IMR-90 (cell line): Measurements from ENCODE around the gene HYDIN. TPM values are rescaled to one million over a fixed set of nuclear protein-coding genes. Genes with fewer than 3 reads are reported as not detected.
"Not testable (repeated sequence)": the region's sequence is repeated elsewhere in the genome, so short reads cannot be mapped to it uniquely, and the experiment has no call there.

ENCODE experiments used
- ATAC-seq: fragments of 200-7000 bp; cut with Tn5 transposase; 2 replicates; pipeline ENCODE4 v1.9.1; 2020; ENCODE audit warnings: low read depth, mild to moderate bottlenecking, moderate library complexity
- BruUV-seq: library from RNA; stranded (reverse); fragments of 400-500 nt; replicated peaks from 2 replicates; lab custom pipeline; 2021; lab: Mats Ljungman, UMichigan
- CTCF ChIA-PET: fragments of 300-600 bp; formaldehyde crosslinking; extraction: SDS; loops from one replicate; lab custom pipeline; 2021; ENCODE audit warnings: antibody characterized with exemption; lab: Yijun Ruan, JAX
- POLR2A ChIA-PET: fragments of 300-600 bp; sonication (Branson Sonifier 250); formaldehyde crosslinking; loops from one replicate; lab custom pipeline; 2022; ENCODE audit warnings: antibody characterized with exemption; ENCODE audit not compliant: unreplicated experiment; lab: Charles Lee
- DNase-seq: peaks from one replicate; pipeline ENCODE4 v3.0.0; 2013
- H2AFZ ChIP-seq: replicated peaks from 2 replicates; pipeline ENCODE3; 2013; ENCODE audit warnings: low read length, mild to moderate bottlenecking; ENCODE audit not compliant: poor library complexity
- H2AK5ac ChIP-seq: 2 replicates; pipeline ENCODE4 v1.6.1; 2013; ENCODE audit warnings: low read depth, low read length, inconsistent platforms
- H2AK9ac ChIP-seq: replicated peaks from 2 replicates; pipeline ENCODE3; 2013; ENCODE audit warnings: mild to moderate bottlenecking, low read depth, low read length, moderate library complexity; ENCODE audit not compliant: poor library complexity
- H2BK120ac ChIP-seq: 2 replicates; pipeline ENCODE4 v1.6.1; 2013; ENCODE audit warnings: low read depth, low read length, inconsistent platforms
- H2BK15ac ChIP-seq: 3 replicates; pipeline ENCODE4 v1.6.1; 2013; ENCODE audit warnings: low read depth, low read length, inconsistent platforms
- H2BK20ac ChIP-seq: 2 replicates; pipeline ENCODE4 v1.6.1; 2013; ENCODE audit warnings: low read depth, mild to moderate bottlenecking, inconsistent platforms, low read length, moderate library complexity
- H2BK5ac ChIP-seq: 2 replicates; pipeline ENCODE4 v1.6.1; 2013; ENCODE audit warnings: mild to moderate bottlenecking, low read depth, low read length, inconsistent platforms; ENCODE audit not compliant: poor library complexity, severe bottlenecking
- H3K14ac ChIP-seq: replicated peaks from 2 replicates; pipeline ENCODE4 v1.6.1; 2013; ENCODE audit warnings: low read depth, low read length, inconsistent platforms
- H3K18ac ChIP-seq: 2 replicates; pipeline ENCODE4 v1.6.1; 2013; ENCODE audit warnings: low read depth, low read length, control low read depth
- H3K23ac ChIP-seq: 2 replicates; pipeline ENCODE4 v1.6.1; 2013; ENCODE audit warnings: low read depth, low read length, inconsistent platforms
- H3K27ac ChIP-seq: 2 replicates; pipeline ENCODE4 v1.5.1; 2013; ENCODE audit warnings: mild to moderate bottlenecking, control low read depth, low read length; ENCODE audit not compliant: insufficient read depth
- H3K27me3 ChIP-seq: 2 replicates; pipeline ENCODE4 v1.6.1; 2013; ENCODE audit warnings: low read length; ENCODE audit not compliant: control insufficient read depth, insufficient read depth
- H3K36me3 ChIP-seq: 2 replicates; pipeline ENCODE4 v1.6.1; 2013; ENCODE audit warnings: low read length, mixed read lengths; ENCODE audit not compliant: control insufficient read depth, insufficient read depth
- H3K4ac ChIP-seq: 2 replicates; pipeline ENCODE4 v1.6.1; 2013; ENCODE audit warnings: low read depth, low read length, inconsistent platforms
- H3K4me1 ChIP-seq: 2 replicates; pipeline ENCODE4 v1.6.1; 2013; ENCODE audit warnings: low read length, mixed read lengths; ENCODE audit not compliant: control insufficient read depth, insufficient read depth
- H3K4me2 ChIP-seq: 2 replicates; pipeline ENCODE4 v1.6.1; 2013; ENCODE audit warnings: low read depth, mild to moderate bottlenecking, control low read depth, low read length, moderate library complexity
- H3K4me3 ChIP-seq: 2 replicates; pipeline ENCODE4 v1.5.1; 2013; ENCODE audit warnings: low read depth, mild to moderate bottlenecking, control low read depth, low read length, moderate library complexity; ENCODE audit not compliant: insufficient read depth
- H3K56ac ChIP-seq: 2 replicates; pipeline ENCODE4 v1.6.1; 2013; ENCODE audit warnings: low read length, inconsistent platforms; ENCODE audit not compliant: insufficient read depth; ENCODE audit errors: extremely low read depth
- H3K79me1 ChIP-seq, 2 experiments: 2 replicates each; pipeline ENCODE4 v1.6.1; 2013; ENCODE audit warnings: low read length in 2 of 2, inconsistent platforms in 1 of 2, low read depth in 1 of 2
- H3K9ac ChIP-seq: 2 replicates; pipeline ENCODE4 v1.6.1; 2013; ENCODE audit warnings: low read depth, low read length, control low read depth
- H3K9me1 ChIP-seq: 2 replicates; pipeline ENCODE4 v1.6.1; 2013; ENCODE audit warnings: low read length, inconsistent platforms; ENCODE audit not compliant: insufficient read depth
- H3K9me3 ChIP-seq: 2 replicates; pipeline ENCODE4 v1.6.1; 2013; ENCODE audit warnings: low read length; ENCODE audit not compliant: control insufficient read depth, insufficient read depth
- H4K20me1 ChIP-seq: 2 replicates; pipeline ENCODE4 v1.6.1; 2013; ENCODE audit warnings: low read length, inconsistent platforms; ENCODE audit not compliant: insufficient read depth
- H4K5ac ChIP-seq: 2 replicates; pipeline ENCODE4 v1.6.1; 2013; ENCODE audit warnings: mild to moderate bottlenecking, low read depth, low read length, control low read depth
- H4K8ac ChIP-seq, 2 experiments: 2 replicates each; pipeline ENCODE4 v1.6.1; 2013; ENCODE audit warnings: low read depth in 2 of 2, low read length in 2 of 2, control low read depth in 1 of 2, inconsistent platforms in 1 of 2
- H4K91ac ChIP-seq: 2 replicates; pipeline ENCODE4 v1.6.1; 2013; ENCODE audit warnings: low read depth, low read length, inconsistent platforms; ENCODE audit not compliant: insufficient read depth
- WGBS, 2 experiments: methylation state at CpG; one replicate each; pipeline versions ENCODE4 v1.1.5 to v1.1.7; 2013; ENCODE audit warnings: missing lambda C conversion rate in 2 of 2; ENCODE audit not compliant: insufficient read length in 1 of 2; ENCODE audit errors: extremely low coverage in 2 of 2; 5-methylcytosine and 5-hydroxymethylcytosine counted together
- dilution Hi-C: fragments of 300-500 bp; cut with HindIII; formaldehyde crosslinking; loops from one replicate; pipeline ENCODE4 v1.14.3; 2018; ENCODE audit warnings: low sequenced_read_pairs; ENCODE audit not compliant: unreplicated experiment
- in situ Hi-C: fragments of 300-500 bp; cut with MboI; formaldehyde crosslinking; loops from 3 replicates; pipeline ENCODE4 v1.14.3; 2019; ENCODE audit warnings: low sequenced_read_pairs, inconsistent platforms, mixed read lengths
- intact Hi-C: fragments of 100-400 bp; cut with micrococcal nuclease; formaldehyde crosslinking; loops from 2 replicates; pipeline ENCODE4 v1.10.0; 2022
- polyA plus RNA-seq, 3 experiments: library from polyadenylated mRNA; depleted of rRNA; stranded (reverse); fragments of >200 nt; gene quantifications; 2 replicates each; pipeline ENCODE4 v1.2.3, GENCODE V29; 2012; ENCODE audit warnings: low replicate concordance in 1 of 3
- total RNA-seq: library from RNA; depleted of rRNA; stranded (reverse); fragments of >200 nt; gene quantifications from 2 replicates; pipeline ENCODE4 v1.2.3, GENCODE V29; 2012

The HYDIN gene
- total and polyA plus RNA-seq, 2 of the 4 experiments (the other 2 are of a cell fraction): 0.18 to 0.27 TPM

- H2AFZ ChIP-seq, H3K9me3 ChIP-seq, H3K18ac ChIP-seq, CTCF ChIA-PET, H3K56ac ChIP-seq, H4K8ac ChIP-seq, H4K20me1 ChIP-seq, DNase-seq, H4K91ac ChIP-seq, H3K9me1 ChIP-seq, ATAC-seq, H2AK5ac ChIP-seq, H3K4ac ChIP-seq, H2BK120ac ChIP-seq, H3K79me1 ChIP-seq, H2AK9ac ChIP-seq, H3K14ac ChIP-seq, H3K23ac ChIP-seq, H4K5ac ChIP-seq, BruUV-seq, in situ Hi-C loops, H3K4me2 ChIP-seq, intact Hi-C loops, H3K27me3 ChIP-seq, H2BK5ac ChIP-seq, H3K4me1 ChIP-seq, H3K4me3 ChIP-seq, H2BK15ac ChIP-seq, H2BK20ac ChIP-seq, POLR2A ChIA-PET, H3K36me3 ChIP-seq, H3K27ac ChIP-seq, H3K9ac ChIP-seq, dilution Hi-C loops: not testable (repeated sequence)
- WGBS, 2 experiments: no CpG with 5 or more reads among the region's 2 CpGs
Measured at GRCh38 chr16:71143246-71143645, 87.3 kb downstream of the HYDIN start.

GRCh38 chr16:71110565-71110964 lies 120.0 kb downstream of the HYDIN start:
- H3K27me3 ChIP-seq, H3K9me3 ChIP-seq, H4K8ac ChIP-seq, ATAC-seq, H3K36me3 ChIP-seq, H2BK20ac ChIP-seq, H2AK9ac ChIP-seq, POLR2A ChIA-PET, H3K79me1 ChIP-seq, H3K9me1 ChIP-seq, H4K91ac ChIP-seq, BruUV-seq, H3K4me3 ChIP-seq, H4K20me1 ChIP-seq, intact Hi-C loops, H3K23ac ChIP-seq, CTCF ChIA-PET, in situ Hi-C loops, H3K4ac ChIP-seq, dilution Hi-C loops, H4K5ac ChIP-seq, H3K14ac ChIP-seq, H3K56ac ChIP-seq, DNase-seq, H2AK5ac ChIP-seq, H3K27ac ChIP-seq, H3K4me1 ChIP-seq, H2BK5ac ChIP-seq, H3K4me2 ChIP-seq, H2BK15ac ChIP-seq, H2BK120ac ChIP-seq, H3K18ac ChIP-seq, H3K9ac ChIP-seq, H2AFZ ChIP-seq: not testable (repeated sequence)
- WGBS, 2 experiments: no CpG with 5 or more reads among the region's 3 CpGs
